ENCODE results near the gene IRS2. TPM values are rescaled to one million over a fixed set of nuclear protein-coding genes. Genes with fewer than 3 reads are reported as not detected.
A peak's percentile ranks its signal among the peaks of the same experiment; 100 is the strongest.

IRS2 gene
- total RNA-seq, 1 experiment from 2014 or later, result 9.2 TPM

- TF ChIP-seq CBX3 (IDR thresholded peaks at IDR 0.05; ENCODE audit: low read depth) (no peak), ELF1 (IDR thresholded peaks at IDR 0.05; ENCODE audit: borderline replicate concordance, low read depth) (no peak), SIN3A (IDR thresholded peaks at IDR 0.05; ENCODE audit: low read depth) (no peak), ZFX (IDR thresholded peaks at IDR 0.05) (no peak), POLR2AphosphoS5 (IDR thresholded peaks at IDR 0.05; ENCODE audit: low read depth, low read length) (no peak)
These were observed 7.3 kb downstream of the IRS2 start (continued) for GRCh38 chr13:109779074-109779473.

- peak overlapping the region in 1 of 2 experiments; percentile 6; a peak in 1 of 4 replicates for H3K4me3 ChIP-seq (replicated peaks in 1 of 2; ENCODE audit: low read depth in 1 of 2, low read length in 2 of 2)
- no TSS peak for BruUV-seq (replicated peaks)
- ATAC-seq (peak; percentile 27; the same call in 1 of the 2 replicates), DNase-seq (ENCODE audit: low read depth, low spot score) (no peak)
- H3K27ac ChIP-seq (ENCODE audit: low read depth, low read length), result no peak overlapping the region
- H3K9me2 ChIP-seq (ENCODE audit: insufficient read depth), result no peaks in the 10 kb centered on the region
- H3K4me2 ChIP-seq (ENCODE audit: low read length), result peak overlapping the region; percentile 38
- H3K9me3 ChIP-seq (ENCODE audit: control insufficient read depth in 1 of 2, insufficient read depth in 1 of 2, low read depth in 1 of 2, low read length in 2 of 2), result no peaks in the 10 kb centered on the region
- 0 out of 2 replicates have a peak, but pooled peaks have one; percentile 5 for TF ChIP-seq RAD21 (IDR thresholded peaks at IDR 0.05; ENCODE audit: low read depth)
- 0 out of 2 replicates have a peak, but pooled peaks have one; percentile 13 for TF ChIP-seq MAX (IDR thresholded peaks at IDR 0.05)
- no peak for TF ChIP-seq EZH2phosphoT487 (IDR thresholded peaks at IDR 0.05; ENCODE audit: borderline replicate concordance)
- TF ChIP-seq FOSL1 (IDR thresholded peaks at IDR 0.05; ENCODE audit: low read depth), result peak; percentile 36; the same call in 1 of the 2 replicates
- no peaks in the 10 kb centered on the region for H3K27me3 ChIP-seq (ENCODE audit: insufficient read depth, low read length)
- ChIA-PET CTCF (no interaction called here), POLR2A (no interaction called here), RAD21 (ENCODE audit: low non-redundant PET in 1 of 2, low total read pairs in 2 of 2, uncharacterized antibody in 2 of 2, unreplicated experiment in 2 of 2) (no interaction called here)
- 0 out of 4 replicates have a peak, but pooled peaks cover 0 to 2% of the 10 kb centered on the region in 2 experiments for H3K36me3 ChIP-seq (ENCODE audit: control insufficient read depth in 1 of 2, insufficient read depth in 2 of 2, low read length in 2 of 2)
- intact Hi-C loops (cut with micrococcal nuclease), result loop anchor here (5.0 kb wide), 1 partner anchor 821 kb away; no protein-coding TSS in a partner anchor
- H3K4me1 ChIP-seq (ENCODE audit: control insufficient read depth in 1 of 2, insufficient read depth in 2 of 2, low read length in 2 of 2), result peaks cover 12 to 49% of the 10 kb centered on the region in 2 experiments; a peak in 3 of 4 replicates
- H3K9ac ChIP-seq (ENCODE audit: low read length), result no peak overlapping the region
- no peak overlapping the region for H2AFZ ChIP-seq (ENCODE audit: low read depth, low read length, poor library complexity, severe bottlenecking)
- H4K20me1 ChIP-seq (ENCODE audit: insufficient read depth), result no peaks in the 10 kb centered on the region
- H3K79me2 ChIP-seq (ENCODE audit: insufficient read depth, low read length), result peaks cover 61% of the 10 kb centered on the region
These were observed 8.3 kb downstream of the IRS2 start for GRCh38 chr13:109778102-109778542.

- no peak overlapping the region for H2AFZ ChIP-seq (ENCODE audit: low read depth, low read length, poor library complexity, severe bottlenecking)
- H3K9me3 ChIP-seq (ENCODE audit: control insufficient read depth in 1 of 2, insufficient read depth in 1 of 2, low read depth in 1 of 2, low read length in 2 of 2), result no peaks in the 10 kb centered on the region
- no peaks in the 10 kb centered on the region for H3K27me3 ChIP-seq (ENCODE audit: insufficient read depth, low read length)
- ChIA-PET RAD21 (ENCODE audit: low non-redundant PET in 1 of 2, low total read pairs in 2 of 2, uncharacterized antibody in 2 of 2, unreplicated experiment in 2 of 2) (no interaction called here), CTCF (no interaction called here), POLR2A (no interaction called here)
- no peaks in the 10 kb centered on the region for H4K20me1 ChIP-seq (ENCODE audit: insufficient read depth)
- H3K4me3 ChIP-seq (replicated peaks in 1 of 2; ENCODE audit: low read depth in 1 of 2, low read length in 2 of 2), result no peak overlapping the region
- no TSS peak for BruUV-seq (replicated peaks)
- intact Hi-C loops (cut with micrococcal nuclease), result loop anchor here (5.0 kb wide), 1 partner anchor 819 kb away; no protein-coding TSS in a partner anchor
- peak overlapping the region; percentile 25; the same call in 1 of the 2 replicates for H3K4me2 ChIP-seq (ENCODE audit: low read length)
- ATAC-seq (no peak), DNase-seq (ENCODE audit: low read depth, low spot score) (no peak)
- H3K9ac ChIP-seq (ENCODE audit: low read length), result no peak overlapping the region
- no peak overlapping the region for H3K27ac ChIP-seq (ENCODE audit: low read depth, low read length)
- no peak for TF ChIP-seq EZH2phosphoT487 (IDR thresholded peaks at IDR 0.05; ENCODE audit: borderline replicate concordance)
- TF ChIP-seq EGR1 (IDR thresholded peaks at IDR 0.05; ENCODE audit: low read depth), result no peak
- TF ChIP-seq JUND (IDR thresholded peaks at IDR 0.05), result no peak
- no peak for TF ChIP-seq POLR2A (IDR thresholded peaks at IDR 0.05; ENCODE audit: borderline replicate concordance, extremely low read depth, insufficient read depth, insufficient read length)
- TF ChIP-seq TCF7L2 (IDR thresholded peaks at IDR 0.05; ENCODE audit: borderline replicate concordance, extremely low read depth, insufficient read depth, insufficient read length), result no peak
- no peak for TF ChIP-seq FOSL1 (IDR thresholded peaks at IDR 0.05; ENCODE audit: low read depth)
- TF ChIP-seq CEBPB (IDR thresholded peaks at IDR 0.05; ENCODE audit: low read depth), result no peak
- no peak for TF ChIP-seq SRF (IDR thresholded peaks at IDR 0.05; ENCODE audit: low read depth)
- no peak for TF ChIP-seq RAD21 (IDR thresholded peaks at IDR 0.05; ENCODE audit: low read depth)
- TF ChIP-seq ATF3 (IDR thresholded peaks at IDR 0.05), result no peak
- TF ChIP-seq SIN3A (IDR thresholded peaks at IDR 0.05; ENCODE audit: low read depth), result no peak
- H3K36me3 ChIP-seq (ENCODE audit: control insufficient read depth in 1 of 2, insufficient read depth in 2 of 2, low read length in 2 of 2), result 0 out of 4 replicates have a peak, but pooled peaks cover 0 to 2% of the 10 kb centered on the region in 2 experiments
- H3K9me2 ChIP-seq (ENCODE audit: insufficient read depth), result no peaks in the 10 kb centered on the region
- peaks cover 58% of the 10 kb centered on the region for H3K79me2 ChIP-seq (ENCODE audit: insufficient read depth, low read length)
- peaks cover 16 to 52% of the 10 kb centered on the region in 2 experiments; a peak in 3 of 4 replicates for H3K4me1 ChIP-seq (ENCODE audit: control insufficient read depth in 1 of 2, insufficient read depth in 2 of 2, low read length in 2 of 2)
These were observed 9.8 kb downstream of the IRS2 start for GRCh38 chr13:109776575-109776974.
